ENCODE results near the gene WDR64. TPM values are rescaled to one million over a fixed set of nuclear protein-coding genes. Genes with fewer than 3 reads are reported as not detected.
A peak's percentile ranks its signal among the peaks of the same experiment; 100 is the strongest.

Gene WDR64
- total and polyA plus RNA-seq, 2 of the 13 experiments (the other 11 are each of a cell fraction or from before 2014, with no cell fraction given), result not detected

GRCh38 chr1:241640867-241641622, 11.0 kb upstream of the WDR64 start (continued):
- TF ChIP-seq ZBTB40 (IDR thresholded peaks at IDR 0.05) (no peak), ZBTB40 (CRISPR knock-in tag; IDR thresholded peaks at IDR 0.05) (no peak), ZNF337 (CRISPR knock-in tag; IDR thresholded peaks at IDR 0.05; ENCODE audit: borderline replicate concordance, low read depth) (no peak), ZZZ3 (CRISPR knock-in tag; IDR thresholded peaks at IDR 0.05; ENCODE audit: borderline replicate concordance) (no peak), SAFB2 (CRISPR knock-in tag; IDR thresholded peaks at IDR 0.05; ENCODE audit: borderline replicate concordance, low read depth) (no peak), ASH2L (IDR thresholded peaks at IDR 0.05; ENCODE audit: insufficient read length, low read depth, low read length) (no peak), ZNF501 (CRISPR knock-in tag; IDR thresholded peaks at IDR 0.05) (peak; percentile 68), TFDP1 (CRISPR knock-in tag; IDR thresholded peaks at IDR 0.05; ENCODE audit: borderline replicate concordance) (0 out of 2 replicates have a peak, but pooled peaks have one; percentile 20), ZNF230 (CRISPR knock-in tag; IDR thresholded peaks at IDR 0.05) (no peak), HIVEP1 (CRISPR knock-in tag; IDR thresholded peaks at IDR 0.05) (no peak), JUND (CRISPR knock-in tag; IDR thresholded peaks at IDR 0.05) (no peak), HINFP (CRISPR knock-in tag; IDR thresholded peaks at IDR 0.05; ENCODE audit: low read depth) (no peak), MED13 (CRISPR knock-in tag; IDR thresholded peaks at IDR 0.05) (no peak), ZNF691 (CRISPR knock-in tag; IDR thresholded peaks at IDR 0.05; ENCODE audit: borderline replicate concordance, low read depth) (peak; percentile 60; the same call in 1 of the 2 replicates), MXD1 (CRISPR knock-in tag; IDR thresholded peaks at IDR 0.05) (no peak), SNRNP70 (IDR thresholded peaks at IDR 0.05; ENCODE audit: low read depth, low read length) (no peak)
